Parathyroid adenoma (tissue), 2 donors: ENCODE results near the gene KCNJ15.

Experiments
- H2AFZ ChIP-seq: fragments of 300-600 bp; sonication (generic); one replicate; pipeline ENCODE4 v1.7.0; 2017; ENCODE audit warnings: antibody characterized with exemption, mild to moderate bottlenecking
- H3K27ac ChIP-seq: fragments of 300-600 bp; sonication (generic); one replicate; pipeline ENCODE4 v1.7.0; 2017
- H3K27me3 ChIP-seq: fragments of 300-600 bp; sonication (generic); one replicate; pipeline ENCODE4 v1.7.0; 2017; ENCODE audit warnings: low read length; ENCODE audit not compliant: control insufficient read depth, insufficient read depth
- H3K36me3 ChIP-seq: fragments of 300-600 bp; sonication (generic); one replicate; pipeline ENCODE4 v1.7.0; 2017; ENCODE audit warnings: low read length; ENCODE audit not compliant: control insufficient read depth, insufficient read depth
- H3K4me1 ChIP-seq: fragments of 300-600 bp; sonication (generic); one replicate; pipeline ENCODE4 v1.7.0; 2017; ENCODE audit warnings: control low read depth
- H3K4me2 ChIP-seq: fragments of 300-600 bp; sonication (generic); one replicate; pipeline ENCODE4 v1.7.0; 2017; ENCODE audit warnings: low read length
- H3K4me3 ChIP-seq: fragments of 300-600 bp; sonication (generic); one replicate; pipeline ENCODE4 v1.7.0; 2017; ENCODE audit warnings: low read depth, low read length
- H3K79me2 ChIP-seq: fragments of 300-600 bp; sonication (generic); one replicate; pipeline ENCODE4 v1.7.0; 2017; ENCODE audit warnings: control low read depth
- H3K9ac ChIP-seq: fragments of 300-600 bp; sonication (generic); one replicate; pipeline ENCODE4 v1.7.0; 2017; ENCODE audit warnings: mild to moderate bottlenecking
- H3K9me3 ChIP-seq: fragments of 300-600 bp; sonication (generic); one replicate; pipeline ENCODE4 v1.7.0; 2017; ENCODE audit warnings: low read length; ENCODE audit not compliant: control insufficient read depth
- TF ChIP-seq, protein P1 (sequence below): fragments of 300-600 bp; sonication (generic); IDR thresholded peaks from one replicate; pipeline ENCODE4 v1.7.0; 2017; ENCODE audit warnings: antibody characterized with exemption, mild to moderate bottlenecking
- donor health status: primary hyperparathyroidism.

Gene KCNJ15

DNA sequence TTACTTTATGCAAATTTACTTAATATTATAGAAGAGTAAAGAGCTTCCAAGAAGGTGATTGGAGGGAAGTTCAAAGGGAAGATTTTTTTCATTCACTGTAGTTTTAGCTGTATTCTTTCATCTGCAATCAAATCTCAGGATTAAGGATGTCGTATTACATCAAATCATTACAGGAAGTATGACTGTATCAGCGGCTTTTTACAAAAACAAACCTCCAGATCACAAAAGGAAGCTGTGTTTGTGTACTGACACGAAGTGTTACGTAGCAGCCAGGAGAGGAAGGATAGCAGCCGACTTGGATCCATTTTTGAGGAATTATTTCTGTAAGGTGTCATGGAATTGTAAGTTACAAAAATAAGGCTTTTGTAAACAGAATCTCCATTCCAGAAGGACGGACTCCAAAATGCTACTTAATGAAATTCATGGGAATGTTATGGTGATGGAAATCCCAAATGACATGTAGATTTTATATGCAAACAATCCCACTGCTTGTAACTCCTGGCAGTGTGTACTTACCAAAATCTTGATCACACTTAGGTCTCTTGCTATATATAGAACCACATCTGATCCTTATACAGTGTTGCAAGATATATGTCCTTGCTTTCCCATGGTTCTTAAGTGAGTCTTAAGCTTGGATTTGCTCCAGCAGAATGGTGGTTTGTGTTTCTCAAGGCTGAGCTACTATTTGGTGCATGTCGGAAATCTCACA lies 49.8 kb downstream of the KCNJ15 start:
- no peaks in the 10 kb centered on the region for H3K79me2 ChIP-seq
- H3K4me1 ChIP-seq, result no peaks in the 10 kb centered on the region
- H3K9me3 ChIP-seq, result no peaks in the 10 kb centered on the region
- no peak overlapping the region for H3K4me3 ChIP-seq
- H3K27me3 ChIP-seq, result no peaks in the 10 kb centered on the region
- H2AFZ ChIP-seq, result no peak overlapping the region
- H3K4me2 ChIP-seq, result no peak overlapping the region
- H3K36me3 ChIP-seq, result no peaks in the 10 kb centered on the region
- TF ChIP-seq, protein P1, sequence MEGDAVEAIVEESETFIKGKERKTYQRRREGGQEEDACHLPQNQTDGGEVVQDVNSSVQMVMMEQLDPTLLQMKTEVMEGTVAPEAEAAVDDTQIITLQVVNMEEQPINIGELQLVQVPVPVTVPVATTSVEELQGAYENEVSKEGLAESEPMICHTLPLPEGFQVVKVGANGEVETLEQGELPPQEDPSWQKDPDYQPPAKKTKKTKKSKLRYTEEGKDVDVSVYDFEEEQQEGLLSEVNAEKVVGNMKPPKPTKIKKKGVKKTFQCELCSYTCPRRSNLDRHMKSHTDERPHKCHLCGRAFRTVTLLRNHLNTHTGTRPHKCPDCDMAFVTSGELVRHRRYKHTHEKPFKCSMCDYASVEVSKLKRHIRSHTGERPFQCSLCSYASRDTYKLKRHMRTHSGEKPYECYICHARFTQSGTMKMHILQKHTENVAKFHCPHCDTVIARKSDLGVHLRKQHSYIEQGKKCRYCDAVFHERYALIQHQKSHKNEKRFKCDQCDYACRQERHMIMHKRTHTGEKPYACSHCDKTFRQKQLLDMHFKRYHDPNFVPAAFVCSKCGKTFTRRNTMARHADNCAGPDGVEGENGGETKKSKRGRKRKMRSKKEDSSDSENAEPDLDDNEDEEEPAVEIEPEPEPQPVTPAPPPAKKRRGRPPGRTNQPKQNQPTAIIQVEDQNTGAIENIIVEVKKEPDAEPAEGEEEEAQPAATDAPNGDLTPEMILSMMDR, result no peak
- H3K9ac ChIP-seq, result no peak overlapping the region
- H3K27ac ChIP-seq, result no peak overlapping the region

GRCh38 chr21:38307771-38308531 lies 51.2 kb downstream of the KCNJ15 start:
- TF ChIP-seq, protein P1, result no peak
- H3K9me3 ChIP-seq, result no peaks in the 10 kb centered on the region
- no peaks in the 10 kb centered on the region for H3K79me2 ChIP-seq
- no peak overlapping the region for H3K4me3 ChIP-seq
- no peaks in the 10 kb centered on the region for H3K36me3 ChIP-seq
- H2AFZ ChIP-seq, result no peak overlapping the region
- no peak overlapping the region for H3K27ac ChIP-seq
- H3K9ac ChIP-seq, result no peak overlapping the region
- H3K4me1 ChIP-seq, result no peaks in the 10 kb centered on the region
- no peaks in the 10 kb centered on the region for H3K27me3 ChIP-seq
- H3K4me2 ChIP-seq, result no peak overlapping the region

DNA sequence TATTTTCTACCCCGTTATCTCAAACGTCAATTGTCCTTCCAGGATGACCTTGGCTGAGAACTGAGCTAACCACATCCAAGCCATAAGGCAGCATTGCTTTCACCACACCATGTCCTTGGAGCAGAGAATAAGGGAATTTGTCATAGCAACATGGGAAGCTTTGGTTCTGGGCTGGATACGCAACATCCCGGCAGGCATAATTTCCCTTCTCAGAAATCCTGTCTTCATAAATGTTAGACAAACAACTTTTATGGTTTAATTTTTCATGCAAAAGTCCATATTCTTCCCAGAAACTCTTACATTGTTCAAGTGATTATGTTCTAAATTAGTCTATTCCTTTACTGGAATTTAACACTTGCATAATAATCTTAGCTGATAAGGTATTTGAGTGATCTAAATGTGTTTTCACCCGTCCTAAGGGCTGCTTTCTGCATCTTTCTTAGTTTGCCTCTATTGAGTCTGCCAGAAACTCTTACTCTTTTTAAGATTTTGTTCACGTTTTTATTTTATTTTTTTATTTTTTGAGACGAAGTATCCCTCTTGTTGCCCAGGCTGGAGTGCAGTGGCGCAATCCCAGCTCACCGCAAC lies 51.8 kb downstream of the KCNJ15 start:
- TF ChIP-seq, protein P1, result no peak
- no peaks in the 10 kb centered on the region for H3K36me3 ChIP-seq
- H3K27me3 ChIP-seq, result no peaks in the 10 kb centered on the region
- no peaks in the 10 kb centered on the region for H3K9me3 ChIP-seq
- no peak overlapping the region for H3K4me3 ChIP-seq
- no peak overlapping the region for H2AFZ ChIP-seq
- no peaks in the 10 kb centered on the region for H3K4me1 ChIP-seq
- no peak overlapping the region for H3K9ac ChIP-seq
- no peak overlapping the region for H3K27ac ChIP-seq
- H3K4me2 ChIP-seq, result no peak overlapping the region
- H3K79me2 ChIP-seq, result no peaks in the 10 kb centered on the region

DNA sequence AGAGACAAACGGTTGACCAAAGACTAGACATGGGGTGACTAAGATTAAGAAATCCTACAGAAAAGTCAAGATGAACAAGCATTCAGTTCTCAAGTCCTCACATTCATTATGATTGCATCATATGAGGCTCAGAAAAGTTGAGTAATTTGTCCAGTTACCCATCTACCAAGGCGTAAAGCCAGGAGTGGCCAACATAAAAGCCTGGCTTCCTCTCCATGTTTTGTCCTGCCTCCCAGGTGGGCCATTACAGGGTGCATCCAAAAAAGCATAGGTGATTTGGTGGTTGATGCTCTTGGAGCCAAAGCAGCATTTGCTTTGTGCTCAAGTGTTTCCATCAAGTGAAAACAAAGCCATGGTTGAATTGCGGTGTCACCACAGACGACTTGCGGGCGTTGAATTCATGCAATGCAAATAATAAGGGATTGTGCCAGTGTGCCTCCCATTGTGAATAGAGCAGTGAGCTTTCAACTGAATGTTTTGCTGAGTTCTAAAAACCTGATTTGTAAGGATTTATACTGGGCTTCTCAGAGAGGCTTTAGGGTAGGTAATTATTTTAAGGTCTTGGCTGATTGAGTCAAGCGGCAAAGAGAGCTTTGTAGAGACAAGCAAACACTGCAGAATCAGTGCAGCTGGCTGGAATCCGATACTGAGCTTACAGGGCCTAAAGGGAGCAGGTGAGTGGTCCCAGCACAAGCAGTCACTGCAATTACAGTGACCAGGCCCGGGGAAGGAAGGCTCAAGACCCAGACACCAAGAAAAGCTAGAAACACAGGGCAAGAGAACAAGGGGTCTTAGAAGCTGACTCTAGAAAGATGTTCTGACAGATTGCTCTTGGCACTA lies 54.1 kb downstream of the KCNJ15 start:
- Histone ChIP-seq H2AFZ (no peak overlapping the region), H3K4me1 (no peaks in the 10 kb centered on the region), H3K36me3 (no peaks in the 10 kb centered on the region), H3K4me2 (no peak overlapping the region), H3K9me3 (no peaks in the 10 kb centered on the region), H3K27ac (no peak overlapping the region), H3K4me3 (no peak overlapping the region), H3K9ac (no peak overlapping the region), H3K27me3 (no peaks in the 10 kb centered on the region), H3K79me2 (no peaks in the 10 kb centered on the region)
- TF ChIP-seq, protein P1, result no peak
